ENCODE measurements around the gene NPAS2. TPM values are rescaled to one million over a fixed set of nuclear protein-coding genes. Genes with fewer than 3 reads are reported as not detected.

The NPAS2 gene
- total RNA-seq, 1 experiment from 2014 or later, result 42.3 TPM

DNA sequence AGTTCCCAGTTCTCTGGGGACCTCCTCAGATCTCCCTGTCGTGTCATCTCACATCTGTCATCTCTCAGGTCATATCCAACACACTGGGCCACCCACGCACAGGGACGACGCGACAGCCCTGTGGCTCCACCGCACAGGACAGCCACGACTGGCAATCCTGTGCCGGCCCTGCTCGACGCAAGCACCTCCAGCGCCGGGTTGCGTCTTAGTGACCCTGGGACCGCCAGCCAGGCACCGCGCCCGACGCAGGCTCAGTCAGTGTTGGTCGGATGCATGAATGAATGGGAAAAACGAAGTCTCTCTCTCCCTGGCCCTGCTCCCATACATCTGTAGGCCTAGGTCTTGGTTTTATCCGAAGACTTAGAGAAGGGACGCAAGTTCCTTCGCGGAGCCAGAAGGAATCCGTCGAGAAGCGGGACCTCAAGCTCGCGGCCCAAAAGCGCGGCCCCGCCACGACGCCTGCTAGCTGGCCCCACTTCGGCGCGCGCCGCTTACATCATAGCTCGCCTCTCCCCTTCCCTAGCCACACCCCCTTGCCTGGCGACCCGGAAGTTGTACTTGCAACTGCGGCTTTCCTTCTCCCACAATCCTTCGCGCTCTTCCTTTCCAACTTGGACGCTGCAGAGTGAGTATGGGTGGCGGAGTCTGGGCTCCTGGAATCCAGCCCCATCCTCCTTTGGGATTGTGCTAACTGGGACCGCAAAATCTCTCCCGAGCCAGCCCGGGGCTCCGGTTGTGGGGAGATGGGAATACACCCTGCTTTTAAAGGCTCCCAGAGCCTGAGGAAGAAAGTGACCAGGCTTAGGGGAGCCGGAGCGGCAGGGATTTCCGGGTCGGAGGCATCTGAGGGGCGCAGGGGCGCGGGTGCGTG, 182.0 kb downstream of the NPAS2 start, which contains the start of gene RPL31:
TSS of gene RPL31 (plus strand) at position 599 of the 871 bp plus-strand sequence. CDS start 413 bp downstream, outside the sequence.
- DNase-seq (ENCODE audit: extremely low read depth, low read depth), result peak; percentile 97

DNA sequence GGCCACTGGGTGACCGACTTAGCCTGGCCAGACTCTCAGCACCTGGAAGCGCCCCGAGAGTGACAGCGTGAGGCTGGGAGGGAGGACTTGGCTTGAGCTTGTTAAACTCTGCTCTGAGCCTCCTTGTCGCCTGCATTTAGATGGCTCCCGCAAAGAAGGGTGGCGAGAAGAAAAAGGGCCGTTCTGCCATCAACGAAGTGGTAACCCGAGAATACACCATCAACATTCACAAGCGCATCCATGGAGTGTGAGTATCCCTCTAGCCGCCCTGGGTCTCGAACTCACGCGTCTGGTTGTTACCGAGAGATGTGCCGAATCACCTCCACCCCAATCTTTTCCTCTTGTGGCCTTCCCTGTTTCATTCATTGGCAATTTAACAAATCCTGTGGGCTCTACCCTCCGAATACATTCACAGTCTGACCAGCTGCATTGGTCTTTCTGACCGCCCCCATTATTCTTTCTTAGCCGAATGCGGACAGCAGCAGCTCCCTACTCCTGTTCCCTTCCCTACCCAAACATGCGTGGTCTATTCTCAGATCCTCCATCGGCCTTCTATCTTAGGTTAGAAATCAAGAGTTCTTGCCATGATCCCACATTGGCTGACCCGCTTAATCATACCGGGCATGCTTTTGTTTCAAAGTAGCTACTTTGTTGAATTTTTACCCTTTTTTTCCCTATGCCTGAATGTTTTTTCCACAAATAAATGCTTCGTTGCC, 182.8 kb downstream of the NPAS2 start:
- no peak for DNase-seq (ENCODE audit: extremely low read depth, low read depth)

DNA sequence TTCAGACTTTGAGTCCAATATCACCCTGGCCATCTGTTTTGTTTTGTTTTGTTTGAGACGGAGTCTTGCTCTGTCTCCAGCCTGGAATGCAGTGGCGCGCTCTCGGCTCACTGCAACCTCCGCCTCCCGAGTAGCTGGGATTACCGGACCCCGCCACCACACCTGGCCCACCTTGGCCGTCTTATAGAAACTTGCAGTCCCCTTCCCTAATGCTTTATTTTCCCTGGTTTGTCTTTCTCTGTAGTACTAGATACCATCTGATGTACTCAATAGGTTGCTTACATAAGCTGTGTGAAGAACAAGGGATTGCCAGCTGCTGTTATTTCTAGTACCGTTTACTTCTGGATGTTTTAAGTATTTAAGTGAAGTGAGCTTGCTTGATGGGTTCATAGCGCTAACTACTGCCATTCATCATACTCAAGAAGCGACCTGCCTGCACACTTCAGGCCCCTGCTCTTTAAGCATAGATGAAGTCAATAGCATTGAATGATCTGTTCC, 183.4 kb downstream of the NPAS2 start:
- DNase-seq (ENCODE audit: extremely low read depth, low read depth), result no peak

DNA sequence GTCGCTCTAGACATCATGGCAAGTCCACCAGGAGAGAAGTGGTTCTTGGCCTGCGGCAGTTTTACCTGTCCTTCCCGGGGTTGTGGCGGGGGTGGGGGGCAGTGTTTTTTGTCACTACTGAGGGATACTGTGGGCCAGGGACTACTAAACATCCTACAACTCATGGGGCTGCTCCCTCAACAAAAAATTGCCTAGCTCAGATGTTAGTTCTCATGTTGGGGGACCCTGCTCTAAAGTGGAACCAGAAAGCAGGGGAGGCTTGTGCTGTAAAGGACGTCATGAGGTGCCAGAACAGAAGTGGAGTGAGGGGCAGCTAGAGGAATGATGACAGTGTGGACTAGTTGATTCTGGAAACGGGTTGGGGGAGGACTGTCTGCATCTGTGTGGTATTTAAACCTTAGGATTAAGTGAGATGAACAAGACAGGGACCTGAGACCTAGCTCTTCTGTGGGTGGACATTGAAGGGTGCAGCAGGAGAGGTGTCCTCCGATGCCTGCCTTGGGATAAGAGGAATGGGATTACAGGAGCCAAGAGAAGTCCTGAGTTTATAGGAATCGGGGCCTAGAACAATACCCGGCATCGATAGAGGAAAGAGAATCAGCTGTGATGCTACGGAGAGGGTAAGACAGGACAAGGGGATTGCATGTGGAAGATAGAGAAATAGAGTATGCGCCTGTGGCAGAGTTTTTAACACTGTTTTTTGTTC, 184.8 kb downstream of the NPAS2 start:
- DNase-seq (ENCODE audit: extremely low read depth, low read depth), result no peak

DNA sequence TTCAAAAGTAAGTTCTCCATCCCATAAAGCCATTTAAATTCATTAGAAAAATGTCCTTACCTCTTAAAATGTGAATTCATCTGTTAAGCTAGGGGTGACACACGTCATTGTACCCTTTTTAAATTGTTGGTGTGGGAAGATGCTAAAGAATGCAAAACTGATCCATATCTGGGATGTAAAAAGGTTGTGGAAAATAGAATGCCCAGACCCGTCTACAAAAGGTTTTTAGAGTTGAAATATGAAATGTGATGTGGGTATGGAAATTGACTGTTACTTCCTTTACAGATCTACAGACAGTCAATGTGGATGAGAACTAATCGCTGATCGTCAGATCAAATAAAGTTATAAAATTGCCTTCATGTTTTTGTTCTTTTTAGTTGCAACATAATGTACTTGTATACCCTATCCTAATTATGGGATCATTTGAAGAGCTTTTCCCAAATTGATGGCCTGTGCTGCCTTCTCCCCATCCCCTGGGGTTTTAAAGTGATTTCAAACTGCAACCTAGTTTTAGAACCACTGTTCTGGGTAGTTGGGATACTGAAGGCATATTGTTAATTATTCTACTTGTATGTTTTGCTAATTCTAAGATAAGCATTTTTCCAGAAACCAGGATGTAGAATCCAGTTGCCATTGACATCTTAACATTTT, 186.3 kb downstream of the NPAS2 start:
- no peak for DNase-seq (ENCODE audit: extremely low read depth, low read depth)

DNA sequence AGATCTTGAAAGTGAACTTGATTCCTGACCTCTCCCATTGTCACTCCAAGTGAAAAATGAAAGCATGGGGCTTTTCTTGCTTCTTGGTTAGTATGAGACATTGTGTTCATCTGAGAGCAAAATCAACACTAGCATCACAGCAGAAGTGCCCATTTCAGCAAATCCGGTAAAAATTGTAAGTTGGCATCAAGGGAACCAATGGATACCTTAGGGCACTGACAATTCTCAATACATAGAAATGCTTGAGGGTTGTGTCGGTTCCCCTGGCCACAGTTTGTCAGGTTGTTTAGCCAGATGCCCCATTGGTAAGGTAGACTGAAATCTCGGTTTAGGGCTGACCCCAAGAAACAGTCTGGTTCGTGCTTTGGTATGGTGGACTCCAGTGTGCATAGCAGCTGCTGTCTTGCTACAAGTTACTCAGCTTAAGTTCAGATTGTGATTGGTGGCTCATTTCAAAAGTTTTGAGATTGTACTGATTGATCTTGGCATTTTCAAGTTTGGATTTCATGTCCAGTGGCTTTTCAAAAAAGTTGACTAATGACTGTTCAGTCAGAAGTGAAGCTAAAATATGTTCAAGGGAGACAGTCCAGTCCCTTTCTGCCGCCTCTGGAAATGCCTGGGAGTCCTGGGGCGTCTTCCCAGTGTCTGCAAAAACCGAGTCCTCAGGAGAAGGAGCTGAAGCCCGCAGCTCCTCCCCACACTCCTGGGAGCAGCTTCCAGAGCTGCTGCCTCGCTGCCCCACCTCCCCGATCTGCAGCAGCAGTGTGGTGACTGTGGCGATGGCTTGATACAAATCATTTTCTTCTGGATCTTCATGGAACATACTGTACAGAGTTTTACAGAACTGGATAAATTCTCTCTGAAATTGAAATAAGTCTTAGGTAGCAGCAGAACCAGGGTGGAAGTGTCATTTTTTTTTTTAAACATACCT, 187.7 kb downstream of the NPAS2 start:
- no peak for DNase-seq (ENCODE audit: extremely low read depth, low read depth)

DNA sequence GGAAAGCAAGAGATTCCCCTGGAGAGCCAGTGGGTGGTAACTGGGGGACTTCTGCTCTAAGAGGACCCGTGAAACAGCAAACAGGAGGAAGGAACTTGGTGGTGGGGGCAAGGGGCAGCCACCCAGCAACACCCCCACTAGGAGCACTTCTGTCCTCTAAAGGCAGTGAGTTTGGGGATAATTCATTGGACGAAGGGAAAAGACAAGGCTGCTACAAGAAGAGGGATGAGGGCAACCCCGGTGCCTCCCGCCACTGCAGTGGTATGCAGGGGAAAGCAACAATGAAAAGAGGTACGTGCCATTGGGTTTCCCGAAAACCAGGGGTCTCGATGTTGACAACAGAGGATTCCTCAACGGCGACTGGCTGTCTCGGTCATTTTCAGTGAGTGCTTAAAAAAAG, 191.2 kb downstream of the NPAS2 start:
- no peak for DNase-seq (ENCODE audit: extremely low read depth, low read depth)

DNA sequence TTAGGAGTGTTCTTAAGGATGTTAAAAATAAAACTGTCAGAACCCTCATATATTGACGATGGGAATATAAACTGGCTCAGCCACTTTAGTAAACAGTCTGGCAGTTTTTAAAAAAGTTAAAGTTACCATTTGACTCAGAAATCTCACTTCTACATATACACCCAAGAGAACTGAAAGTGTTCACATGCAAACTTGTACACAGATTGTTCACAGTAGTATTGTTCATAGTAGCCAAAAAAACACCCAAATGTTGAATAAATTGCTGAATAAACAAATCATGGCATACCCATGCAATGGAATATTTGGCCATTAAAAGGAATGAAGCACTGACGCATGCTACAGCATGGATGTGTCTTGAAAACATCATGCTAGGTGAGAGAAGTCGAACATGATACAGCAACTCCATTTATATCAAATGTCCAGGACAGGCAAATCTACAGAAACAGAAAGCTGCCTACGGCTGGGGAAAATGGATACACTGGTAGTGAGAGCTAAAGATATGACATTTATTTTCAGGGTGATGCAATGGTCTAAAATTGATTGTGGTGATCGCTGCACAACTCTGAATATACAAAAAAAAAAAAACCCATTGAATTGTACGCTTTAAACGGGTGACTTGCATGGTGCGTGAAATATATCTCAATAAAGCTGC, 192.2 kb downstream of the NPAS2 start:
- no peak for DNase-seq (ENCODE audit: extremely low read depth, low read depth)

DNA sequence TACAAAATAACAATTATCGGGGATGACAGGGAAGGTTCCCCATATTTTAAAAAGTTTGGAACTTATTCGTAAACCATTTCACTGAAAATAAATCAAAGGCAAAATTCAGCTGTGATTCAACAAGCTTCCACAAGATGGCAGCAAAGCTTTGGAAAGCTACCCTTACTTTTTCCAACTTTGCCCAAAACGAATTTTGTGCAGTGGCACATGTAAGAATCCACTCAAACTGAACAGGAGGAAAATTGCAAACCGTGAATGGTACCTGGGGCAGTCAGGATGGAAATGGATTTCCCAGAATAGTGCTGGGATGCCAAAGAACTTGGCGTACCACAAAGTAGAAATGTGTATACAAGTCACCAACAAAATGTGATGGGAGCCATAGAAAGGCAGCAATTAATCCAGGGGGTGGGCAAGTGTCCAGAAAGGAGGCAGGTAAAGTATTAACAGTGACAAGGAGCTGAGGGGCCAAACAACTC, 192.8 kb downstream of the NPAS2 start:
- peak; percentile 33 for DNase-seq (ENCODE audit: extremely low read depth, low read depth)

DNA sequence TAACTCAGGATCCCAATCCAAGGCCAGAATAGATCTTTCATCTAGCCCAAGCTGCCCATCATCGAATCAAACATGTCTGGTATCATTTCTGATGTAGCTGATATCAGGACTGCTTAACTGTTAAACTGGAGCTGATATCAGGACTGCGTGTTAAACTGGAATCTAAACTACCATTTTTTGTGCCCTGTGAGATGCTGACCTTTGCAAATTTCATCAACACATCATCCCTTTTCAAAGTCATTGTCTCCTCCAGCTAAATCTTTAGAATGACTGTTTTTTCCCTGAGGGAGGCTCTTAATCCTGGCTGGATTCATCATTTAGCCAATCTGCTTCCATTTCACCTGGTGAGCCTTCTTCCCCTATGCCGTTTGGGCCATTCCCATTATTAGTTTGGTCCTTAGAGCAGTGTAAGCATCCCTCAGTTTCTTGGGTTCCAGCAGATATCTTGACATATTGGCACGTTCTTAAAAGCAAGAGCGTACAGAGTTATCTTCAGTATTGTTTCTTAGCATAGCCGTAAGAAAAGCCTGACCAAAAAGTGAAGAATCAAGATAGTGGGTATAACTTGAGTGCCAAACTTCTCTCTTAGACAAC, 194.4 kb downstream of the NPAS2 start:
- no peak for DNase-seq (ENCODE audit: extremely low read depth, low read depth)

DNA sequence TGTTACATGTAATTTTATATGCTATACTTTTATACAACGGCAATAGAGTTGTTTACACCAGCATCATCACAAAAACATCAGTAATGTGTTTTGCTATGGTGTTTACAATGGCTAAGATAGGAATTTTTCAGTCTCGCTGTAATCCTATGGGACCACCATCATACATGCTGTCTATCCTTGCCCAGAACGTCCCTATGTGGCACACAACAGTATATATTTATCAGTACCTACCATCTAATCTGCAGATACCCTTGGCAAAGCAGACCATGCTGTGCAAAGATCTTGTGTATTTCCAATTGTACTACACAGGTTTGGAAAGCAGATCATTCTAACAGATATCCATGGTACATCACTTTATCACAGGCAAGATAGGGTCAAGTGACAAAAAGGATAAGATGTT, 197.4 kb downstream of the NPAS2 start:
- no peak for DNase-seq (ENCODE audit: extremely low read depth, low read depth)

DNA sequence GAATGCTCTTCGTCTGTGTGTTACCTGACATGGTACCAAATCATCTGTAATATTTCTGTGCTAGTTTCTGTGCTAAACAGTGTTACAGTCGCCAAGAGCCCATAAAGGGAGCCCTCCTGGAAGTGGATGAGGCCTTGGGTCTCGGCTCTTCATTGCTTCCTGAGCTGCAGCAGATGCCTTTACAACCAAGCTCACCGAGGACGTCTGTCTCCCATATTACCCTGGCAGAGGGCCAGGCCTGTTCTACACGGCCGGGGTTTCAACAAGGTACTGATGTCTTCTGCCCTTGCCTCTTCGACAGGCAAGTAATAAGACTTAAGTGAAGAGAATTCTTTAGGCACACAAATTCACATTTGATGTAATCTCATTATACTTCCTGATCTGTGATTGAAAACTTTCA, 199.0 kb downstream of the NPAS2 start:
- DNase-seq (ENCODE audit: extremely low read depth, low read depth), result no peak

DNA sequence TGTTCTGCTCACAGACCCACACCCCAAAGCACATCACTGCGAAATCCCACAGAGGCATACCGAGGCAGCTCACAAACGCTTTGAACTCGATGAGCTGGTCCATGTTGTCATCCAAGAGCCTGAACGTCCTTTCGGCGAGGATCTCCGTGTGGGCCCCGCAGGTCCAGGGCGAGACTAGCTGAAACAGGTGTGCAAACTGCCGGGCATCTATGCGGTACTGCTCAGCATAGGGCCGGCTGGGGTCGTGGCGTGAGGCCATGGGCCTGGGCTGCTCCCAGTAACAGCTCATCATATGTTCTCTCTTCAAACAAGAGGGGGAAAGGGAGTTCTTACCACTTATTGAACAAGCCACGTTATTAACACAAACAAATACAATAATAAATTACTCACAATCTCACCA, 202.3 kb downstream of the NPAS2 start:
- no peak for DNase-seq (ENCODE audit: extremely low read depth, low read depth)

DNA sequence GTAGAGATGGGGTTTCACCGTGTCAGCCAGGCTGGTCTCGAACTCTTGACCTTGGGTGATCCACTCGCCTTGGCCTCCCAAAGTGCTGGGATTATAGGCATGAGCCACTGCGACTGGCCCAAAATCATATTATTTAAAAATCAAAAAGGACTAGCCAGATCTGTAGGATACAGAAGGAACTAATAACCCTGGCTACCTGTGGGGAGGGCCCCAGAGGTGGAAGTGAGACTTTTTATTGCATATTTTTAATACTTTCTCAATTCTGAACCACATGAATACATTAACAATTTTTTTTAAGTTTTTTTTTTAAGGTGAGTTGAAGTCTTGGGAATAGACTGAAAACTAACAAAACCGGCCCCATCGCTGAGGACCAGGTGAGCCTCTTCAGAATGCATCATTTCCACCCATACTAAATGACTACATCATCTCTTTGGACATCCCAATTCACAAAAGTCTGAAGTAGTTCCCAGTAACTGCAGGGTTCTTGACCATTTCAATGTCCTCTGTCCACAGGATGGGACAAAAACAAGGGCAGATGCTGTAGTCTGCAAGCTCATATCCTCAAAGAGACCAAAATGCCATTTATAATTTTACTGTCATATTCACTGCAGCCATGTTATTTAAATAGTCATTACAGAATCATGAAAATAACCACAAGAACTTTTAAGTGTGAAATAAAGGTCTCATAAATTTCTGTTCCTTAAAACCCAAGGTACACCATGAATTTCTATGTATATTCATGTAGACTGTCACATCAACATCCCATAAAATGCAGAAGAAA, 203.6 kb downstream of the NPAS2 start:
- DNase-seq (ENCODE audit: extremely low read depth, low read depth), result no peak

DNA sequence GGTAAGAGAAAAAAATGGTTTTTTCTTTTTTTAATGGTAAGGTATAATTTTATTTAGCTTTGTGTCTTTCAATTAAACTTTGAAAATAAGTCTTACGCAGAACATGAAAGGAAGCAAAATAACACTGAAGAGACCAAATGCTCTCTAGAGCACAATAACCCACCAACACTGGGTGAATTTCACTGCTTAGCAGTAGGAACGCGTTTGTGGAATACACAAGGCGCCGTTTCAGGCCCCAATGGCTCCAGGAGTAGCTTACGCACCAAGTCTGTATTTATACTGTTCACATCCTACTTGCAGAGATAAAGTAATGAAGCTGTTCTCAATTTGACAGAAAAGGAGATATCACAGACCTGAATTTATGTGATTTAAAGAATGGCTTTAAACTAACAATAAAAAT, 205.6 kb downstream of the NPAS2 start:
- DNase-seq (ENCODE audit: extremely low read depth, low read depth), result no peak

DNA sequence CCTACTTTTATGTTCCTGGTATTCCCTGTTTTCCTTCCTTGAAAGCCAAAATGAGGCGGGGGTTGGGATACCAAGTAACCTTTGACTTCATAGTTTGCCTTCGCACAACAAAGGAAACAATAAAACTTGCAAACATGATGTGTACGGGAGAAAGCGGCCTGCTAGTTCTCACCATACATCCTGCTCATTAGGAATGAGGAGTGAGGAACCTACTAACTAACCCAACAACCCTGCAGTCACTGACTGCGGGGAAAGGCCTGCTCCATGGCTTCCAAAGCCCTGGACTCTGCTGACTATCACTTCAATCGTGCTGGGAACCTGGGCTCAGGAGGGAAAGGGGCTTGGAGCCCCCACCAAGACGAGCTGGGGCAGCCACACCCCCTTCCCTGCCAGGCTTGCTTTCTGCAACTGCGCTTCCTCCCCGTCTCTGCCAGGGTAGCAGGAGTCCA, 206.3 kb downstream of the NPAS2 start:
- DNase-seq (ENCODE audit: extremely low read depth, low read depth), result no peak

DNA sequence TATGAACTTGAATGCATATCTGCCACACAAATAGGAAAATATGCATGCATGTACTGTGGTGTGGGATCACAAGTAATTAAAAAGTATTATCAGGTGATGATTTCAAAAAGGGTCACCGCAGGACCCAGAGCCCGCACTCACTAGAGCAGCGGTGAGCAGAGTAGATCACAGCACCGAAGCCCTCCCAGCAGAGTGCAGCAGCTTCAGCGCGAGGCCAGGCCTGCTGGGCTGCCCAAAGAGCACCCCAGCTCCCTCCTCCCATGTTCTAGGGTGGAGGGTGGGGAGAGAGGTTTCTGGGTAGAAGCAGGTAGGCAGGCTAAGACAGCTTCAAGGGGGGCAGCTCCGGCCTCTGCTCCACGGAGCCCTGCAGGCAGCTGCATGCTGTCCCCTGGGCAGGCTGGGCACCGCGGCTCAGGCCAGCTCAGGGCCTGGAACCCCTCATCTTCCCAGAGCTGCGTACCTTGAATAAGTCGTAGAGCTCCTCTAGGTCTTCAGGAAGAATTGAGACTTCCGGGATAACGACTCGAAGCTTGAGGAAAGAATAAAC, 207.1 kb downstream of the NPAS2 start:
- no peak for DNase-seq (ENCODE audit: extremely low read depth, low read depth)

Data from NCI-H460 (cell line).